GM21529 (cell line): ENCODE results near the gene TBXAS1.
"Not testable (repeated sequence)": the region's sequence is repeated elsewhere in the genome, so short reads cannot be mapped to it uniquely, and the experiment has no call there.

Source experiments
- ATAC-seq: cut with Tn5 transposase; IDR thresholded peaks from one replicate; pipeline ENCODE4 v1.9.1; 2021; ENCODE audit not compliant: unreplicated experiment

Gene TBXAS1

GRCh38 chr7:139825666-139826290 is 3.3 kb upstream of the TBXAS1 start:
- ATAC-seq, result no peak

DNA sequence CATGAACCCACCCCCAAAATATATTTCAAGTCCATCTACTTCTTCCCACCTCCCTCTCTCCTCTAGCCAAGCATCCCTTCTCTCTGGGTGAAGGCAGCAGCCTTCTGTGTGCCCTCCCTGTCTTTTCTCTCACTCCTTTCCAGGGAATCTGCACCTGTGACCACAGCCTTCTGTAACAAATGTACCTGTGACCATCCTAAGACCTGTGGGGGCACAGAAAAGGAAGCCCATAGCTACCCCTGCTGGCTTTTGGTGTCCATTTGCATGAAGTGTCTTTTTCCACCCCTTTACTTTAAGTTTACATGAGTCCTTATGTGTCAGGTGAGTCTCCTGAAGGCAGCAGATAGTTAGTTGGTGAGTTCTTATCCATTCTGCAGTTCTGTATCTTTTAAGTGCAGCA is 2.0 kb upstream of the TBXAS1 start:
- no peak for ATAC-seq

- ATAC-seq, result no peak
Measured at GRCh38 chr7:139828446-139828845, 618 bp upstream of the TBXAS1 start.

- ATAC-seq, result peak; percentile 26
Measured at GRCh38 chr7:139829775-139830117, 682 bp downstream of the TBXAS1 start.

- ATAC-seq, result no peak
Measured at GRCh38 chr7:139830292-139830691, 1.2 kb downstream of the TBXAS1 start.

- ATAC-seq, result peak; percentile 51
Measured at GRCh38 chr7:139830782-139831501, 1.9 kb downstream of the TBXAS1 start.

- ATAC-seq, result not testable (repeated sequence)
Measured at GRCh38 chr7:139835848-139836247, 6.8 kb downstream of the TBXAS1 start.

DNA sequence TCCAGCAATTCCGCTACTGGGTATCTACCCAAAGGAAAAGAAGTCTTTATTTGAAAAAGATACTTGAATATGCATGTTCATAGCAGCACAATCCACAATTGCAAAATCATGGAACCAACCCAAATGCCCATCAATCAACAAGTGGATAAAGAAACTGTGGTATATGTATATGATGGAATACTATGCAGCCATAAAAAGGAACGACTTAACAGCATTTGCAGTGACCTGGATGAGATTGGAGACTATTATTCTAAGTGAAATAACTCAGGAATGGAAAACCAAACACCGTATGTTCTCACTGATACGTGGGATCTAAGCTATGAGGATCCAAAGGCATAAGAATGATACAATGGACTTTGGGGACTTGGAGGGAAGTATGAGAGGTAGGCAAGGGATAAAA is 8.2 kb downstream of the TBXAS1 start:
- not testable (repeated sequence) for ATAC-seq

- ATAC-seq, result no peak
Measured at GRCh38 chr7:139838276-139838675, 9.2 kb downstream of the TBXAS1 start.

GRCh38 chr7:139838876-139839275 is 9.8 kb downstream of the TBXAS1 start:
- no peak for ATAC-seq

GRCh38 chr7:139840776-139841175 is 11.7 kb downstream of the TBXAS1 start:
- ATAC-seq, result no peak

DNA sequence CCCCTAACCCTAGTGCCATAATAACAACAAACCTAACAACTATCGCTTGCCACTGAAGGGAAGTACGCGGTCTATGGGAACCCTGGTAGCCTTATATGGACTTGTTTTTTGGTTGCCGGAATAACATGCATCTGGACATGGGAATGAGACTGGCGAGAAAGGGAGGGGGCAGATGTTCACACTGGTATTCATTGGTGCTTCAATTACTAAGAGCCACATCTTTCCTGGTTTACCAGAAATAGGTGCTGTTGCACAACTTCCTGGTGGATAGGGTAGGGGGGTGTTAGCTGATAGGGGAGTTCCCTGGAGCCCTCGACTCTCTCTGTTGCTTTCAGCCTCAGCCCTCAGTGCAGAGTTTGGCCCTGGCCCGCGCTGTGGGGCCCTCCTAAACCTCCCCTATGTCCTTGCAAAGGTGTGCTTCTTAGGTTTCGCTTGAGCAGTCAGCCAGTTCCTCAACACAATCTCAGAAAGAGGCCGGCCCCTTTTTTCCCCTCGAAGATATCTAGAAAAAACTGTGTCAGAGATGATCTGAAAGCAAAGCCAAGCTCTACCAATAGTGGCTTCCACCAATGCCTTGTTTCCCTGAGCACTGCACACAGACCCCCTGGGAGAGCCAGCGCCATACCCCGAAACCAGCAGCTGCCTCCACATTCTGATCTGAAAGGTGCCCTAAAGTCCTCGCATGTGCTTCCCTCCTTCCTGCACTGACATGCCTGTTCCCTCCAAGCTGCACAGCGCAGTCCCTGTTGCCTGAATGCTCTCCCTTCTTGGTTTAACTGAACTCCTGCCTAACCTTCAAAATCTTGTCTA is 13.5 kb downstream of the TBXAS1 start:
- ATAC-seq, result peak; percentile 84

- not testable (repeated sequence) for ATAC-seq
Measured at GRCh38 chr7:139843211-139843537, 14.1 kb downstream of the TBXAS1 start.

- no peak for ATAC-seq
Measured at GRCh38 chr7:139844779-139845442, 15.8 kb downstream of the TBXAS1 start.

- no peak for ATAC-seq
Measured at GRCh38 chr7:139845443-139845805, 16.4 kb downstream of the TBXAS1 start.

- no peak for ATAC-seq
Measured at GRCh38 chr7:139846297-139846696, 17.2 kb downstream of the TBXAS1 start.

DNA sequence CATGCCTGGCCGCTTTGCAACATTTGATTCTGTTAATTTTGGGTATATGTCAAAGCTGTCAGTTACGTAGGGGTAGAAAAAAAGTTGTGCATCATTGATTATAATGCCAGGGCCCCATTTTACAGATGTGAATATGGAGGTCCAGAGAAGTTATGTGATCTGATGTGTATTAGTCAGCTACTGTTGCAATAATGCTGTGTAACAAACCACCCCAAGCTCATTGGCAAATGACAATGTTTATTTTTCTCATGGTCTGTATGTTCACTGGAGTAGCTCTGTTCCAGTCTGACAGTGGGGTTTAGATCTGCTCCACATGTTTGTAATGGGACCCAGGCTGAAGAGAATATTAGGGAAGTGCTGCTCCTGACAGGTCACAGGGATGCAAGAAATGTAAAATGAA is 19.2 kb downstream of the TBXAS1 start:
- no peak for ATAC-seq

GRCh38 chr7:139850906-139851305 is 21.8 kb downstream of the TBXAS1 start:
- no peak for ATAC-seq

DNA sequence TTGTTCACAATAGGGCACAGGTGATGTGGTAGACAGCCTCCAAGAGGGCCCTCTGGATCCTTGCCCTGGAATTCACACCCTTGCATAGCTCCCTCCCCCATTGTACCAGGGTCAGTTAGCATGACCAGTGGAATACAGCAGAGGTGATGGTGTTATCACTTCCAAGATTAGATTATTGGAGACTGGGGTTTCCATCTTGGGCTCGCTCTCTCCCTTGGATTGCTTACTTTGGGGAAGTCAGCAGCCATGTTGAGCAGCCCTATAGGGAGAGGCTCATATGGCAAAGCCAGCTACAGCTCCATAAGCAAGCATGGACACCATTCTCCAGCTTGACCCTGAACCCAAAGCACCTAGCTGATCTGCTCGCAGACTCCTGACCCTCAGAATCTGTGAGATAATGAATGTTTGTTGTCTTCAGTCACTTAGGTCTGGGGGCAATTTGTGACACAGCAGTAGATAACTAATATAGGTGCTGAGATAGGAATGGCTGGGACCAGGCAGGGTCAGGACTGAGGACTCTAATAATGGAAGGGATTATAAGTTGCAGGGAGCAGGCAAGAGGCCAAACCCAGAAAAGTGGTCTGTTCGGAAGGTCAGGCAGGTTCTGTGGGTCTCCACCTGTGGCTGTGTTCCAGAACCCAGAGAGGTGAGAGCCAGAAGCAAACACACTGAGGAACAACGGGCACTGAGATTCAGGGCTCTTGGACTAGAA is 22.9 kb downstream of the TBXAS1 start:
- no peak for ATAC-seq

DNA sequence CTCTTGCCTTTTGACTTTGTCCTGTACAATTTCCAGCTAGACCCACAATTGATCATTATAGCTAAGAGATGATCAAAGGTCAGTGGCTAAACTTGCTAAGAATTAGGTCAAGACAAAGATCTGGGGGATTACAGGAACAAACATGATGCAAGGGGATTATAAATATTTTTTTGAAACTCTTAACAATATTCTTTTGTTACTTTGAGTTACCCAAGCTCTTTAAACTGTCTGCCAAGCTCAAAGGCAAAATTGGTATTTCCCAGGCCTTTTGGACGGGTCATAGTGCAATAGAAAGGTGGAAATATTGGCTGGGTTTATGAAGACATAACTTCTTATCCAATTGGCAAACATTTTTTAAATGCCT is 23.4 kb downstream of the TBXAS1 start:
- ATAC-seq, result no peak

DNA sequence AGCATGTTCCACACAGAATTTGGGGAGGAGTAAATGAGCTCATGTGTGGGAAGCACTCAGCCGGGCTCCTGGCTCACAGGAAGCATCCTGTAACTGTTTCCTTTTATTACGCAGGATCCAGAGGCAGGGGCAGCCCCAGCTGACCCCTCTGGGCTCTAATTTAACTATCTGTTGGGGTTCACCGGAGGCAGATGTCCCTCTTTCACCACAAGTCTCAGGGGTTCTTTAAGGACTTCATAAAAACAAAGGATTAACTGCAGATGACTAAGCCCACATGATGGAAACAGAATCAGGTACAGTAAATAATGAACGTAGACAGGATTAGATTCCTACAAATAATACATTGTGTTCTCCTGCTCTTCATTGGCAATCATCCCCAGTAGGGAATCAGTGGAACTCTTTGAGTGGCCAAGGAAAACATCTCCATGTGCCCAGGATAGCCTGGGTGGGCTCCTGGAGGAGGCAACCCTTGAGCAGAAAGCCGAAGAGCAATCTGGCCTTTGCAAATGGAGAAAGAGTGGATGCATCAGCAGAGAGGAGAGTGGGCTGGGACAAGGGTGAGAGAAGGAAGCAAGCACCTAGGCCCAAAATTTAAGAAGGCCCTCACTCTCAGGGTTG is 24.6 kb downstream of the TBXAS1 start:
- ATAC-seq, result no peak
